ENCODE measurements around the gene IKZF2.

The IKZF2 gene

DNA sequence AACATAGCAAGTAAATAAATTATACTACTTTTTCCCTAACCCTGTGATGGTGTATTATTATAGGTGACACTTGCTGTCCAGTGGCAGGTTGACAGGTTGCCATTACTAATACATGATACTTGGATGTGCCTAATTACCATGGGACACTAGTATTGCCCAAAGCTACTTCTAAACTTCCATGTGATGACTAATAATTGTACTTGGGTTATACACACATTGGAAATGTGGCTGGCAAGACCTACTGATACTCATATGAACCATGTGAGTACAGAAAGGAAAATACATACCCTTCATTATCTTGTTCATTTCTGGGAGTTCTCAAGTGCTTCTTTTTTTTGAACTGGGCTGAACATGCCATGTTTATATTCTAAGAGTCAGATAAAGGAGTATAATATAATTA, 156.4 kb downstream of the IKZF2 start:
- no peak for DNase-seq

DNA sequence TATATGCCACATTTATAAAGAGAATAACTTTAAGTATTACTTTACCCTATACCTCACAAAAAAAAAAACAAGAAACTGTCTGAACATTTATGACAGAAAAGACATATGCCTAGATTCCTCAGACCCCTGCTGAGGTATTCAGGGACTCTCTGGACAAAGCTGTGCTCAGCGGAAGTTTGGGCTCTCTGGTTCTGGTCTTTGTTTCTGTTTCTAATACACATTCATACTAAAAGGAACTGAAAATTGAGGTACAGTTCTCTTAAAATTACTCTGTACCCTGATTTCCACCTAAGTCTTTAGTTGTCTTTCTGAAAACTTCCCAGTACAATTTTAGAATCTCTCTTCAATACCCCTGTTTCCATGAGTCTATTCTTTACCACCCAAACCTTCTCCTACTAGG, 160.3 kb downstream of the IKZF2 start:
- no peak for DNase-seq

DNA sequence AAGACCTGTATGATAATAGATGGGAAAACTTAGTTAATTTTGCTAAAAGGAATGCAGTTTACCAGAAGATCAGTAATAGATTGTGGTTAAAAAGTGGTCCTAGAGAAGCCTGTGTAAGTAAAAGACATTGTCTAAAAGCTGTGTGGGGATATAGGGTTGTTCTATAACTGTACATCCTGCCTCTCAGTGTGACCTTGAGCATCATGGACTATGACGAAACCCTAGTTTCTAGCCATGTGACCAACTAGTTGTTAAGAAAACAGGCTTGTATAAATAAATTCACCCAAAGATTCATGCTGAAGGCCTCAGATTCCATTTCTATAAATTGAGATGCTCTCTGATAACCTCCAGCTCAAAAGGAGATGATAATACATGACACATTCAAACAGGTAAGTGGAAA, 160.7 kb downstream of the IKZF2 start:
- no peak for DNase-seq

DNA sequence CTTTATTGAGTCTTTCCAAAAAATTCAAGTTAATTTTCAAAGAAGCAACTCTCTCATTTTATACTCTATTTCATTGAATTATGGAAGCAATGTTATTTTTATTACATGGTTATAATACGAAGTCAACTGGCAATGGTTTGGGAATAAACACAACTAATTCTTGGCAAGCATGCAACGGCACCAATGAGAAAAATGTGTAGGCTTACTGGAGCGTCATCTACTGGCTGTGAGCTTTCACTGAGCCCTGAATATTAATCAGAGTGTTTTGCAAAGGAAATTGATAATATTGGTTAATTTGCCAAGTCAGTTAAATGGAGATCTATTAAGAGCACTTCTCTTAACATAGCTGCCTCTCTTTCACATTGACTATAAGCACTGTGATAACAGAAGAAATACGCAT, 163.9 kb downstream of the IKZF2 start:
- no peak for DNase-seq

DNA sequence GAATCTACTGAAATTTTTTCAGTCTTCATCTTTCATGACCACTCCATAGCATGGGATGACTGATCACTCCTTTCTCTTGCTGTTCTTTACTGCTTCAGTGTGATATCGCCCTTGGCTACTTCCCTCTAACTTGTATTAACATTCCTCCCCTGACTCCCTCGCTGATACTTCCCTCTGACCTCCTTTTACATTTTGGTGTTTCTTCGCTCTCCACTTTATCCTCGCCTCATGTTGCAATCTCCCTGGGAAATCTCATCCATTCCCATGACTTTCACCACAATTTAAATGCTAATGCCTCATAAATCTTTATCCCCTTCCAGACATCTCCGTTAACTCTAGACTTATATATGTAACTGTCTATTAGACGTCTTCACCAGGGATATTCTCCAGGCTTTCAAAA, 167.3 kb downstream of the IKZF2 start:
- no peak for DNase-seq

DNA sequence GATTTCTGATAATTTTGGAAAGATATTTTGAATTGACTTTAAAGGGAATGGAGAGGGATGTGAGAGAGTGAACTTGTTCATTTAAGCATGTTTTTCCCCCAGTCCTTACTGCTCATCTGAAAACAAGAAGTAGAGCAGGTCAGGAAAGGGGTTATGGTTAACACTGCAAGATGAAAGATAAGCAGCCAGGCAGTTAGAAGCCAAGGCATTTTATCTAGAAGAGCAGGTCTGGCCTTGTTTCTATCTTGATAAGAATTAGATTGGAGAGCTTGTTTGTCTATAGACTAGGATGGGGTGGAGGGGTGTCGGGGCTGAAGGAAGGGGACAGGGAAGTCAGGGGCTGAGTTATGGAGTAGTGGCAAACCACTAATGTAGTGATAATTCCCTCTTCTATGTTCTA, 171.6 kb downstream of the IKZF2 start:
- no peak for DNase-seq

DNA sequence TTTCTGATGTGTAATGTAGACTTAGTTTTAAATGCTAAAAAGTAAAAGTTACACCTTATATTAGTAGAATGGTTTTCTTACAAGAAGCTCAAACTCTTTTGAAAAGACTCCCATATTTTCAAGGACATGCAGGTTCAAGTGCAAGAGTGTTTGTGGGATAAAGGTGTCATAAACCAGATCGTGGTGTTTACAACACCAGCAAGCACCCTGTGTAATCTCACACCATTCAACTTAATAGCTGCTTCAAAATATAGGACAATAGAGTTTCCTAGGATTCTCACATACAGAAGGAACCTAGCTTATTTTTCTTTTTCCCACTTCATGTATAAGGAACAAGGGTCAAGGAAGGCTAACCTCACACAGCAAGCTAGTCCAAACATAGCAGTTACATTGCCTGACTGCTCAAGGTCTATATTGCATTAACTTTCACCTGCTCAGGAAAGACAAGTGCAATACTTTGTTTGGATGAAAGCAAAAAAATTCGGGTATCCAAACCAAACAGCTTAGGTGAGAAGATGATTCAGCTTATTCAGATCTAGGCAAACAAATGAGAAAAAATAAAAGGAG, 172.3 kb downstream of the IKZF2 start:
- DNase-seq, result no peak

DNA sequence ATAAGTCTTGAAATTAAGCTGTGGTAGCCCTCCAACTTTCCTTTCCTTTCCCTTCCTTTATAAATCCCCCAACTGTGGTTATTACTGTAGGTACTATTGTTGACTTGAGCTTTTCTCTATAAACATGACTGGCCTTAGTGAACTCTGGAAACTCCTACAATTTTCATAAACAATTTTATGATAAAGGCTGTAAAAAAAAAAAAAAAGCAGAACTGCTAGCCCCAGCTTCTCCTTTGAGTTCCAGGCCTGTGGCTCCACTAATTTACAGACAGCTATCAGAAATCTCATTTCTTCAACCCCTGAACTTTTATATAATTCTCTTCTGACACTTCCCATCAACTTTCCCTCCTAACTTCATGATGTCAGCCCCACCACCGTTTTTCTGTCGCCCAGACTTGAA, 174.3 kb downstream of the IKZF2 start:
- no peak for DNase-seq

DNA sequence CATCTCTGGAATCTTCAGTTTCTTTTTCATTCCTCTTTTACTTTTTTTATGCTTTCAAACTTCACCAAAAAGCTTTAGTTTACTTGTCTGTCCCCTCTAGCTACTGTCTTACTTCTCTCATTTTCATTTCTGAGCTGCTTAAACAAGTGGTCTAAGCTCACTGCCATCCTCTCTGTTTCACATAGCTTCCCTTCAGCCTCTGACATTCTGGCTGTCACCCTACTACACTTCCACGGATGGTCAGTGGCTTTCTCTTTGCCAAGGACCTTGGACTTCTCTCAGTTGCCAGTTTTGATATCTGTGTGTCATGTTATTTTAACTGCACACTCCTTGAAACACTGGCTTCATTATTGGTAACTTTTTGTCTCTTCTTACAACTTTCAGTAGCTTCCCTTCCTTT, 176.1 kb downstream of the IKZF2 start:
- no peak for DNase-seq

DNA sequence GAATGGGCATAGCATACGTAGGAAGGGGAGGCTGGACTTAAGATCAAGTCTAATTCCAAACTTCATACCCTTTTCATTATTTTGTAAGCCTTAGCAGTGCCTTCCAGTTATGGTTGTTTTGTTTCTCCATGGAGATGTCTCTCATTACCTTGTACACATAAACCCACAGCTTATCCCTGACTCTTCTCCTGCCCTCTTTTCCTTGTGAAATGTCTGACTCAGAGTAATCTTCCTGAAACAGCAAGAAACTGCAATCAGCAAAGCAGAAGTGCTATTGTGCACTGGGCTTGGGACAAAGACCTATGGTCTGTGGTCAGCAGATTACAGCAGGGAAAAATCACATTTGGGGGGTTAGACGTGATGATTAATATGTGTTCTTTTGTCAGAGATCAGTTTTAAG, 176.7 kb downstream of the IKZF2 start:
- DNase-seq, result no peak

DNA sequence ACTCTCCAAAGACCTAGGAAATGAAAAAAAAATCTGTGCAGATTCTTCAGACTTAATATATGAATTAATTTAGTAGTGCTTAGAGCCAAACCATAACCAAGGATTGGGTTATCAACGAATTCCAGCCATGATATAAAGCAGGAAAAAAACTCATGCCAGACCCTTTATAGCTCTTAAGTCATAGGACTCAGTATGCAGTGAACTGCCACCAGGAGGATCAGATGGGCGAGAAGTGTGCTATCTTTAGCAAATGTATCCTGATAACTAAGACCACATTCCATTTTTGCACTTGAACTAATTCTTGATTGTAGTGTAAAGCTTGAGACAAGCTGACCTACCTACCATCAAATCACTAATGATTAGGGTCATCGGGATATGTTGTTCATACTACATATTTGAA, 178.1 kb downstream of the IKZF2 start:
- DNase-seq, result no peak

DNA sequence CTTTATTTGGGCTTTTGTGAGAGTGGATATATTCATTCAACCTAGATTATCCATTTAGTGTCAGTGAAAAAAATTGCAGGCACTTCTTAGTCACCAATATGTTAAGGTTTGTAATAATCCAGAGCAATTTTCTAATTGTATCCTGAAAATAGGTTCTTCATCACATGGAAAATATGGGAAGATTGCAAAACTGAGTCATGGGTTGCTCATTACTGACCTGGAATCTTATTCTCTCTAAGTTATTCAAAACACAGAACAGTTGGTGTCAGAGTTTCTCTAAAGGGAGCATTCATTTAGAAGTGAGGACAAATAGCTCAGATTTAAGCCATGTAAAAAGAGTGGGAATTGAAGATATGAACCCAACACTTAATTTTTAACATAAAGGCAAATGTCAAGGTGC, 181.3 kb downstream of the IKZF2 start:
- DNase-seq, result no peak

DNA sequence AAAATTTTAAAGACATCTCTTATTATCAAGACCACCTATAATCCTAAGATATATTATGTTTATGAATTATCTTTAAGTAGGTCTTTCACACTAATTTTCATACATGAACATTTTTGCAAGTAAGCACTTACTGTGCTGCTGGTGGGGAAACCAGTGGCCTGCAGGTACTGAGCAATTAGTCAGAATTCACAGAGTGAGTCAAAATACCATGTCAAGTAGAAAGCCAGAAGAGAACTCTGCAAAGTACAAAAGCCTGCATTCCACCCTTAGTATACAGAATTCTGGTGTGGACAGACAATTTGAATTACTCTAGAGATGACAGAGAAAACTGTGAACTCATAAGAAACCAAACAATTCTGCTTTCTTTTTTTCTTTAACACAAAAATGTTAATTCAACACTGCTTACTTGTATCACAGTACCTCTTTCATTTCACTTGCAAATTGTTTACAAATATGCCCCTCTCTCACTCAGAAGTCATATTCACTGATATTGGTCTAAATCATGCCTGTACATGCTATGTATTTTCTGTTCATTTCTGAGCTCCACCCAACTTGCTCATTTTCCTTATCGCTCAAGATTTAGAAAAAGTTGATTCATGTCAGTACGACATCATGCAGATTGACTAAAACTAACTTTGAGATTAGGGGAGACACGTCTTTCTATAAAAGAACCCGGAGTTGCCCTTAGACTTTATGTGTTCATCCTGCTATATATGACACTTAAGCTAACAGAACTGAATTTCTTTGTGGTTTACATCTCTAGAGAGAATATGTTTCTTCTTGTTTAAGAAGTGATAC, 182.9 kb downstream of the IKZF2 start:
- DNase-seq, result no peak

DNA sequence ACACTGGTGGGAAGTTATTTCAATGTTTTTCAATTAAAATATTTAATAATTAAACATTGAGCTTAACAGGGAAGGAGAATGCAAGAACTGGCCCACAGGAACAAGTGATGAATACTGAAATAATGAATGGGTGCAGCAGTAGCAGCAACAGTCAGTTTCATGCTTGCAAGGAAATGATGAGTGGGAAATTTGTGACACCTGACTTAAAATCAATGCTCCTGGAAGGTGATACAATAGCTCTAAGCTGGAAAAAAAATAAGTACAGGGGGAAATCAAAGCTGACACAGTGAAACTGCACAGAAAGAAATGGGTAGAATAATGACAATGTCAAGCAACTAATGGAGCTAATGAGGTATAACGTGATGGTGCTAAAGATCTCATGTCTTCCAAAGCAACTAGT, 184.5 kb downstream of the IKZF2 start:
- no peak for DNase-seq

DNA sequence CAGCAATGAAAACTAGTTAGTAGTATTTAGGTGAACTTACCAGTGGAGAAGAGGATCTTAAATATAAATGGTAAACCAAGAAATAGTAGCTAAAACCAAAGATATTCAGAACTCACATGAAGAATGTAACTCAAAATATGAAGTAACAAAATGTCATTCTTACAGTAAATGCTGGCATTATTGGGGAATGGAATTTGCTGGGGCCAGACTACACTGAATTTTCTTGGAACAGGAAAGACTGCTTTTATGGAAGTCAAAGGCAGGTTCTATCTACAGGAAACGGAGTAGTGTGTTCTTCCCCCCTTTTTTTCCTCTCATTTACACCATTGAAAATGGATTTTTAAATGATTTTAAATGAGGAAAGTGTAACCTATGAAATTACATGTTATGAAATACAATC, 188.7 kb downstream of the IKZF2 start:
- DNase-seq, result no peak

DNA sequence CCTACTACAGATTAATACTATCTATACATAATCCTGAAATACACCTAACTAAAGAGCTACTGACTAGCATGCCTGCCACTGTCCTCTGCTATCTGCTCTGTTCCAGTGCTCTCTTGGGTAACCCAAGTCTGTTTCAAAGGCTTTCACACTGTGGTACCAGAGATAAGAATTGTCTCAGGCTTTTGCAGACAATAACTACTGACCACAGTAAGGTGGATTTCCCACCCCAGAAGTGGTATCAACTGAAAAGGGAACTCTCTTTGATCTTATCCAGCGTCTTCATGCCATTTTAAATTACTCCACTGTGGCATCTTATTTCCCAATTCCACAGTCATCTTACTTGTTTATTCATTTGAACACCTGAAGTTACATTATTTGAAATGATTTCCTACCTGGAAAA, 190.2 kb downstream of the IKZF2 start:
- DNase-seq, result no peak

DNA sequence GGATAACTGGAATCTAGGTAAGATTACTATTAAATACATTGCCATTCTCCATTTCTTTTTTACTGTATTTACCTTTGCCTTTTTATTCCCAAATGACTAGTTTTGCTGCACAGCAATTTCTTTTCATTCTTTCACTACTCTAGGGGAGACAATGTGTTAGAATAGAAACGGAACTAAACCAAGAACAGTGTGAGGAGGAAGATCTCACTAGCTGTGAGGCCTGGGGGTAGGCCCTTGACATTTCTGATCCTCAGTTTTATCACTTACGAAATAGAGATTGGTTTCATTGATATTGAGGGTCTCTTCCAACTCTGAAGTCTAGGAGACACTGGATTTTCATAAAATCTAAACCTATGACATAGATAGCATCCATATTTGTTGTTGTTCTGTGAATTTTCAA, 191.1 kb downstream of the IKZF2 start:
- DNase-seq, result no peak

DNA sequence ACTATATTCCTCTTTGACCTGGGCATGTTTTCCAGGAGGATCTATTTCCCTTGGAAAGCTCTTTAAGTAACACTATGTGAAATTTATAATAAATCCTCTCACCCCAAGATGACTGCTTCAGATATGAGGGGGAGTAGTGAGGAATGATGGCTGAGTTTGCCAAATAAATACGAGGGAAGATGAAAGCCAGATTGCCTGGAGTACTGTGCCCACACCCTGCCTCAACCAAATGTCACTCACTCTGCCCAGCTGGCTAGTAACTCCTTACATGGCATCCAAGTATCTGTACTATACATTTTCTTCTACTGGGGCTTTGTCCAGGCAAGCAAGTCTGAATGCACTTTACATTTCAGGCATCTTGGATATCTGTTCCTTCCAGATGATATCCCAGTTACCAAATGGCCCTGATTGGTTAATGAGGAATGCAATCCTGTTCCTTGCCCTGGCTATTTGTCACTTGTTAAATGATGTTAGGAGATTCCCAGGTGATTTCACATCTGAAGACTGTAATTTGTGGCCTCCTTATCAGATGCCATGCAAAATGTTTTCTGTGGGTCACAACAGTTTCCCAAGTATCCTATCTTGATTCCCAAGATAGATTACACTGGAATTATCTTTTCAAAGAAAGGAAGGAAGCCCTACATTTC, 191.8 kb downstream of the IKZF2 start:
- no peak for DNase-seq

DNA sequence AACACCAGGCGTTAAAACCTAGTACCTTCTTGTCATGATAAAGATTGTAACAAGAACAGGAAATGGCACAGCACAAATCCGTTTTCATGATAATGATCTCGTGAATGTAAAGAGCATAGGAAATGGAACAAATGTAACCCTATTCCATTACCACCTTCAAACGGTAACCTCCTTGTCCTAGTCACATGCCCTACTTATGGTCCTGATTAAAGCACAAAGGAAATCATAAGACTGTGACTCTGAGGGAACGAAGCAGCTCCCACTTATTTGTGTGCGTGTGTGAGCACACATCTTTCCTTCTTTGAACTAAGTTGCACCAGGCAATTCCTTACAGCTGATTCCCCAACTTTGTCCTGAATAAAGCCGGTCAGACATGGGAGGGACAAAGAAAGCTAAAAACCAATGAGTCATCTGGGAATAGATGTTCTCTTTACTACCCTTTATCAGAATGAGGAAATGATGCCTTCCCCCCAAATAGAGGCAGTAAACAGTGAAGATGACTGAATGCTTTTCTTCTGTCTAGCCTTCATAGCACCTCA, 192.6 kb downstream of the IKZF2 start:
- DNase-seq, result no peak

DNA sequence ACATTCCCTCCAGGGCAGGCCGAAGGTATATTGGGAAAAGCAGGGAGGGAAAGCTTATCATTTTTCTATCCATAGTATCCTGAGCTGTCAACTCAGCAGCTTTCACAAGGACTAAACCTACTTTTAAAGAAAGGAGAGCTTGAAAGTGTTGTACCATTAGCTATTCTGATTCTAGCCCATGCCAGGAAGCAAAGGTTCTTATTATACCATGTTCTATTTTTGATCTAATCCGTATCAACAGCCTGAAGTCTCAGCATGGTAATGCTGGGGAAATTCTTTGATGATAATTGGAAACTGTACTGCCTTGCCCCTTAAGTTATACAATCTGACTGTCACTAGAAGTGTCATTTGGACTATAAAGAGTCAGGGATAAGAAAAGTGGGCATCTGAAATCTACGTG, 193.3 kb downstream of the IKZF2 start:
- no peak for DNase-seq

DNA sequence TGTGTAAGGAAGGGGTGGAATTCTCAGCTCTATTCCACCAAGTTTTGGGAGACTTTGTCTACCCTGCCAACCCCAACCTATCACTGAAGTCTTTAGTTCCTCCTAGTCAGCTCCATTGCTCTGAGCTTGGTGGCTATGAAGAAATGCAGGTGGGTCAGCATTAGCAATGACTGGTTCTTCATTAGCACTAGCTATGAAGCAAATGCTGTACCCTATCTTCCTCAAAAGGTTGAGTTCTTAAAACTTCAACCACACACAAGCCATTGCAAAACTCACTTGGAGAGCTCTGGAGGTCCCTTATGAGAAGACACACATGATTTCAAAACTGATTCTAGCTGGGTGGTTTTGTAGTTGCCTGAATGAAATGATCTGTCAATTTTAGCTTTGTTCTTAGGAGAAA, 193.8 kb downstream of the IKZF2 start:
- DNase-seq, result no peak

DNA sequence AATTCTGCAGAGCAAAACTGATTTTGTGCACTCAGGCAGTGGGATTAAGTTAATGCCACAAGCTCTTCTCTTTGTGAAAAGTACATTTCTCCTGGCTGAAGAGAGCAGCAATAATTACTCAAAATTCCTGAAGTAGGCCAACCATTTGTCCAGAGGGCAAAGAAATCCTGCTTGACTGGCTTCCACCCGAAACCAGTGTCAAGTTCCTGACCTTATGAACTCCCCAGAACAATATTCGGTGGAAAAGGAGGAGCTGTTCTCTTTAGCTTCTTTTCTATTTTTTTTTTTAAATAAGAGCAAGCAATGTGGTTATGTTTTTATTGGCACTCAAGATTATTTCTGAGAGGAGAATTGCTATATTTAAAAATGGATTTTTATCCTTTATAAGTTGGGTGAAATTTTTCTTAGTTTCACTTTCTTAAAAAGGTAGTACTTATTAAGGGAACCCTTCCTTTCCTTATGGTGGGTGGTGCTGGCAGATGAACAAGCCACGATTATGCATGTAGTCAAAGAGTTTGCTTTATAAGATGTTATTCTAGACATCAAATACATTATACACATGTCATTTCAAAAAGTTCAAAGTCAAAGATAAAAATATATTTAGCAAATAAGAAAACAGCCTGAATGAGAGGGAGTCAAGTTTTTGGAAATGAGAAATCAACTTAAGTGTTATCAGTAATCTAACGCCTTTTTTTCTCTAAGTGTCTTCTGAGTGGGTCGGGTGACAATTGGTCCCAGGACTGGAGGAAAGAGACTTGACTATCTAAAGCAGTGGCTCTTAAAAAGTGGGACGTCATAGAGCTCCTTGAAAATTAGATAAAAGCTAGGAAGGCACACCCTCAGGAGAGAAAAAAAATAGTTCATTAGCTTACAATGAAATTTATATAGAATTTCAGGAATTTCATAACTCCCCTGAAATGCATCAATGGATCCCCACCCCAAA, 194.5 kb downstream of the IKZF2 start:
- DNase-seq, result no peak

Measured in activated CD4-positive, CD25-positive, alpha-beta regulatory T cell (primary cell).